HK-2 (cell line): Measurements from ENCODE around the gene NOTCH3.

Experiments used
- DNase-seq: peaks from one replicate; pipeline ENCODE4 v3.0.0-alpha.2; 2018; ENCODE audit not compliant: unreplicated experiment

The NOTCH3 gene

GRCh38 chr19:15196360-15197005 is 4.3 kb downstream of the NOTCH3 start:
- no peak for DNase-seq

GRCh38 chr19:15195371-15196334 is 5.1 kb downstream of the NOTCH3 start:
- DNase-seq, result no peak

- no peak for DNase-seq
These were observed 5.9 kb downstream of the NOTCH3 start for GRCh38 chr19:15194938-15195337.

- no peak for DNase-seq
These were observed 8.8 kb downstream of the NOTCH3 start for GRCh38 chr19:15191982-15192381.

GRCh38 chr19:15191514-15191913 is 9.3 kb downstream of the NOTCH3 start:
- no peak for DNase-seq

- no peak for DNase-seq
These were observed 11.9 kb downstream of the NOTCH3 start for GRCh38 chr19:15188851-15189250.

GRCh38 chr19:15187026-15188007 is 13.5 kb downstream of the NOTCH3 start:
- no peak for DNase-seq

GRCh38 chr19:15185188-15185587 is 15.6 kb downstream of the NOTCH3 start:
- no peak for DNase-seq

- DNase-seq, result no peak
These were observed 16.0 kb downstream of the NOTCH3 start for GRCh38 chr19:15184776-15185175.

- DNase-seq, result no peak
These were observed 19.4 kb downstream of the NOTCH3 start for GRCh38 chr19:15181394-15181793.

GRCh38 chr19:15180451-15181390 is 20.1 kb downstream of the NOTCH3 start:
- DNase-seq, result no peak

GRCh38 chr19:15178629-15179308 is 22.0 kb downstream of the NOTCH3 start:
- DNase-seq, result no peak

GRCh38 chr19:15177269-15178116 is 23.3 kb downstream of the NOTCH3 start:
- DNase-seq, result peak; percentile 79

GRCh38 chr19:15175609-15176008 is 25.2 kb downstream of the NOTCH3 start:
- no peak for DNase-seq

GRCh38 chr19:15173746-15174404 is 26.9 kb downstream of the NOTCH3 start:
- no peak for DNase-seq

- DNase-seq, result no peak
These were observed 30.4 kb downstream of the NOTCH3 start for GRCh38 chr19:15170345-15170744.

- no peak for DNase-seq
These were observed 31.1 kb downstream of the NOTCH3 start for GRCh38 chr19:15169541-15170285.

- no peak for DNase-seq
These were observed 34.1 kb downstream of the NOTCH3 start for GRCh38 chr19:15166700-15167099.
